GM08714 (cell line): ENCODE data around the gene EDA.

Experiments
- H3K4me3 ChIP-seq: fragments of 200-500 bp; sonication (Bioruptor generic); 2 replicates; pipeline ENCODE4 v1.5.1; 2014; ENCODE audit warnings: mild to moderate bottlenecking, low read length, inconsistent platforms
- ZNF274 ChIP-seq: IDR thresholded peaks from 2 replicates; pipeline ENCODE4 v1.6.1; 2012; ENCODE audit warnings: mild to moderate bottlenecking, low read depth, low read length

Gene EDA

DNA sequence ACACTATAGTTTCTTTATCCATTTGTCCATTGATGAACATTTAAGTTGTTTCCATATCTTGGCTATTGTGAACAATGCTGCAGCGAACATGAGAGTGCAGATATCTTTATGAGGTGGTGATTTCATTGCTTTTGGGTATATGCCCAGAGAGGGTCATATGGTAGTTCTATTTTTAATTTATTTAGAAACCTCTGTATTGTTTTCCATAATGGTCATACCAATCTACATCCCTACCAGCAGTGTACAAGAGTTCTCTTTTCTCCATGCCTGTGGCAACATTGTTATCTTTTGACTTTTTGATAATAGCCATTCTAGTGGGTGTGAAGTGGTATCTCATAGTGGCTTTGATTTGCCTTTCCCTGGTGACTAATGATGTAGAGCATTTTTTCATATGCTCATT is 48.8 kb downstream of the EDA start:
- H3K4me3 ChIP-seq, result no peak overlapping the region
- no peak for TF ChIP-seq ZNF274

DNA sequence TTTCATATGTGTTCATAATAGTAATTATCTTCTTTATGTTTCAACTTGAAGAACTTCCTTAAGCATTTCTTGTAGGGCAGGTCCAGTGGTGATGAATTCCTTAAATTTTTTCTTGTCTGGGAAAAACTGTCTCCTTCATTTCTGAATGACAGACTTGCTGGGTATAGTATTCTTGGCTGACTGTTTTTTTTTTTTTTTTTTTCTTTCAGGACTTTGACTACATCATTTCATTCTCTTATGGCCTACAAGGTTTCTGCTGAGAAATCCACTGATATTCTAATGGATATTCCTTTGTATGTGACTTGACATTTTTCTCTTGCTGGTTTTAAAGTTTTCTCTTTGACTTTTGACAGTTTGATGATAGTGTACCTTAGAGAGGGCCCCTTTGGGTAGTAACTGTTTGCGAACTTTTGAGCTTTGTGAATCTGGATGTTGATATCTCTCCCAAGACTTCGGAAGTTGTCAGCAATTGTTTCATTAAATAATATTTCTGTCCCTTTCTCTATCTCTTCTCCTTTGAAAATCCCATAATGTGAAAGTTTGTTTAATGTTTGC is 54.2 kb downstream of the EDA start:
- no peak for TF ChIP-seq ZNF274
- H3K4me3 ChIP-seq, result no peak overlapping the region

GRCh38 chrX:69674891-69675290 is 59.0 kb downstream of the EDA start:
- no peak for TF ChIP-seq ZNF274

GRCh38 chrX:69705818-69706217 is 89.9 kb downstream of the EDA start:
- no peak overlapping the region for H3K4me3 ChIP-seq
- no peak for TF ChIP-seq ZNF274

More at GRCh38 chrX:69674891-69675290, 59.0 kb downstream of the EDA start:
- no peak overlapping the region for H3K4me3 ChIP-seq

DNA sequence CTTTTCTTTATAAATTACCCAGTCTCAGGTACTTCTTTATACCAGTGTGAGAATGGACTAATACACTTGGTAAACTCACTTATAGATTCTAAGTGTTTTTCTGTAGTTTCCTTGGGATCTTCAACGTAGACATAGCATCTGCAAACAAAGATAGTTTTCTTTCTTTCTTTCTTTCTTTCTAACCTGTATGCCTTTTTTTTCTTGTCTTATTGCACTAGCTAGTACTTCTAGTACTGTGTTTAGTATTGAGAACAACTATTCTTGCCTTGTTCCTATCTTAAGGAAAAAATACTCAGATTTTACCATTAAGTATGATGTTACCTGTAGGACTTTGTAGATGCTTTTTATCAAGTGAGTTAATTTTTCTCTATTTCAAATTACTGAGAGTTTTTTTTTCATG is 102.2 kb downstream of the EDA start:
- H3K4me3 ChIP-seq, result no peak overlapping the region
- no peak for TF ChIP-seq ZNF274

DNA sequence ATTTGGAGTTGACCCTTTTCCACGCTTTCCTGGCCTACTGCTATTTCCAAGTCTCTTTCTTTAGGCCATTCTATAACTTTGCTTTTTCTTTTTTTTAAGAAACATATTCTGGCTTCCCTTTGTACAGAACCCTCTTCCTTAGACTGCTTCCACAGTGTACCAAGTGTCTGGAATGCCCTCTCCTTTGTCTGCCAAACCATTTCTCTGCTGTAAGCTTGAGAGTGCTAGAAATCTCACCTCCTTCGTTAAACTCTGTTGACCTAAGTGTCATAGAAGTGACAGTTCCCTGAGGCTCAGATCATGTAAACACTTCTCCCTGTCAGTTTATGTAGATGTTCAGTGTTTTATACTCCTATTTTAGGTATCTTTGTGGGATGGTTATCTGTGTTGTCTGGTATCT is 108.4 kb downstream of the EDA start:
- H3K4me3 ChIP-seq, result no peak overlapping the region
- no peak for TF ChIP-seq ZNF274

GRCh38 chrX:69740317-69740716 is 124.4 kb downstream of the EDA start:
- no peak for TF ChIP-seq ZNF274
- no peak overlapping the region for H3K4me3 ChIP-seq

- TF ChIP-seq ZNF274, result no peak
- no peak overlapping the region for H3K4me3 ChIP-seq
Measured at GRCh38 chrX:69741721-69742120, 125.8 kb downstream of the EDA start.

GRCh38 chrX:69746051-69746450 is 130.1 kb downstream of the EDA start:
- no peak for TF ChIP-seq ZNF274
- no peak overlapping the region for H3K4me3 ChIP-seq

DNA sequence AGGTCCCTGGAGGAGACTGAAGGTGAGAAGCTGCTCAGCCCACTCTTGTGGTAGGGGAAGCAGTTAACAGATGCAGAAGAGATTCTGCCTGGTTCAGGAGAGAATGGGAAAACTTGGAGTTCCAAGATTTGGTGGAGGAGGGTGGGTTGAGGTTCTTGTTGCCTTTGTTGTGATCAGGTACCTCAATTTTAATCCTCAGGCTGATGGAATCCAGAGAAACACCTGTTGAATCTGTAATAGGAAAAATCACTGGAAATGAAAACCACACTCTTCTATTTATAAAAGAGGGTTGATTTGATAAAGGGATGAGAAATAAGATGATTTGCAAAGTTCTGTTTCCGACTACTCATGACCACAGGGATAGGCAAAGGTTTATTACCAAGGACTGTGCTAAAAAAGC is 132.1 kb downstream of the EDA start:
- no peak for TF ChIP-seq ZNF274
- no peak overlapping the region for H3K4me3 ChIP-seq

DNA sequence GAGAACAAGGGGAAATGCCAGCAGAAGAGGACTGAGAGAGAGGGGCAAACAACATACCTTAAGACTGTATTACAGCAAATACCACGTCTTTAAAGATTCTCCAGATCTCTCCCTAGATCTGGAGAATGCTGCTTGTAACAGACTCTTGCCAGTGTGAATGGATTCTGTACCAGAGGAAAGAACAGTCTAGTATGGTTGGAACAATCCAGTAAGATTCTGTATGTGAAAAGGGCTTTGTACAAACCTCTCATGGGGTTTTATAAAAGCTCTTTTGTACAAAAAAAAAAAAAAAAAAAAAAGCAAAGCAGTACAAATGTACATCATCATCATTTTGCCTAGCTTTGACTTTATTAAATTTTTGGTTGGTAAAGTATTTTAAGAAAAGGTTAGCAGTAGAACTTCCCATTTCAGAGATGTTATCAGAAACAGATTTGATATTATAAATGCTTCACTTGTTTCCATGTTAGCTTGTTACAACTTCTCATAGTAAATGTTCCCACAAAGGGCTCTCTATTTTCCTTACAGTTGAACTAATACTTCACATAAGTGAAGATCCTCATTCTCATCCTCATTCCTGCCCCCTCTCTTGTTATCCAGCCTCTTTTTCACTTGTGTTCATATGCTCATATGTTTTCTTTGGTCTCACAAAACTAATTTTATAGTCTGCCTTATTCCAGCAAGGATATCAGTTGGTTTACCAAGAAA is 144.2 kb downstream of the EDA start:
- no peak for TF ChIP-seq ZNF274
- H3K4me3 ChIP-seq, result no peak overlapping the region

GRCh38 chrX:69761633-69762032 is 145.7 kb downstream of the EDA start:
- H3K4me3 ChIP-seq, result no peak overlapping the region
- no peak for TF ChIP-seq ZNF274

GRCh38 chrX:69762340-69762739 is 146.4 kb downstream of the EDA start:
- no peak overlapping the region for H3K4me3 ChIP-seq
- no peak for TF ChIP-seq ZNF274

DNA sequence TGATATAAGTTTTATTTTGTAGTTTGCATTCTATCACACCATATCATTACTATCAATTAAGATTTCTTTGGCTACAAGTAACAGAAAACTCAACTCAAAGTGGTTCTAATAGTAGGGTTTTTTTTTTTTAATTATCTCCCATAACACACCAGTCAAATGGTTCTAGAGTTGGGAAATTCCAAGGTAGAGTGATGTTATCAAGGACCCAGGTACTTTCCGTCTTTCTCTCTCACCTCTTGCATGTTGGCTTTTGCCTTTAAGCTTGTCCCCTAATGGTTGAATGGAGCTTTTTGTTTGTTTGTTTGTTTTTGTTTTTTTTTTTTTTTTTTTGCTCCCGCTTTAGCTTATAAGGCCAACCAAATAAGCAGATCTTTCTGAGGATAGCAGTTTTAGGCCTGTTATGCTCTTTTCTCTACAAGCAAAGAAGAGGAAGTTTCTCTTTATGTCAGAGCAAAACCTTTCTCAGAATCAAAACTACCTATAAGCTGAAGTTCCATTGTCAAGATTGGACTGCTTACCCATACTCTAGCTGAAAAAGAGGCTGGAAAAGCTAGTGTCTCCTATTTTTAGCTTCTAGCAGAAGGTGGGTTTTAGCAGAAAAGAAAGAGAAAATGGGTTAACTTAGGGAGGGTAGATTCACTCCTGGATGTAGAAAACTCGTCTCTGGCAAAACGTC is 177.5 kb downstream of the EDA start:
- no peak overlapping the region for H3K4me3 ChIP-seq
- TF ChIP-seq ZNF274, result no peak

GRCh38 chrX:69795702-69796101 is 179.8 kb downstream of the EDA start:
- TF ChIP-seq ZNF274, result no peak
- no peak overlapping the region for H3K4me3 ChIP-seq
